Trophoblast cell (in vitro differentiated cells and primary cell): ENCODE measurements around the gene SLC2A6.

Experiments used
- DNase-seq, 2 donors: peaks; one replicate each; pipeline ENCODE4 v3.0.0-alpha.2; 2016
- H2AFZ ChIP-seq: 2 replicates; pipeline ENCODE4 v1.6.1; 2013; ENCODE audit warnings: low read length, moderate library complexity, mild to moderate bottlenecking; ENCODE audit not compliant: insufficient read depth, poor library complexity
- H2AK5ac ChIP-seq: 2 replicates; pipeline ENCODE4 v1.6.1; 2013; ENCODE audit warnings: mild to moderate bottlenecking, low read length
- H2BK120ac ChIP-seq: 2 replicates; pipeline ENCODE4 v1.6.1; 2013; ENCODE audit warnings: low read length, mild to moderate bottlenecking, moderate library complexity; ENCODE audit not compliant: insufficient read depth, poor library complexity
- H2BK12ac ChIP-seq: 2 replicates; pipeline ENCODE4 v1.6.1; 2013; ENCODE audit warnings: mild to moderate bottlenecking, low read length, moderate library complexity
- H2BK5ac ChIP-seq: 2 replicates; pipeline ENCODE4 v1.6.1; 2013; ENCODE audit warnings: low read length, low read depth, moderate library complexity, mild to moderate bottlenecking; ENCODE audit not compliant: poor library complexity
- H3K14ac ChIP-seq: 2 replicates; pipeline ENCODE4 v1.6.1; 2013; ENCODE audit warnings: mild to moderate bottlenecking, low read length
- H3K18ac ChIP-seq: 2 replicates; pipeline ENCODE4 v1.6.1; 2013; ENCODE audit warnings: mild to moderate bottlenecking, low read length
- H3K23ac ChIP-seq: 2 replicates; pipeline ENCODE4 v1.6.1; 2013; ENCODE audit warnings: low read length
- H3K27ac ChIP-seq: 2 replicates; pipeline ENCODE4 v1.5.1; 2013; ENCODE audit warnings: low read depth, mild to moderate bottlenecking, inconsistent platforms, low read length, moderate library complexity
- H3K27me3 ChIP-seq: 2 replicates; pipeline ENCODE4 v1.6.1; 2013; ENCODE audit warnings: inconsistent platforms, mild to moderate bottlenecking, low read length, moderate library complexity; ENCODE audit not compliant: insufficient read depth
- H3K36me3 ChIP-seq, 2 experiments: 1 replicate in 1 of 2; 2 replicates in 1 of 2; pipeline ENCODE4 v1.6.1; 2013; ENCODE audit warnings: low read length in 2 of 2, mild to moderate bottlenecking in 2 of 2, moderate library complexity in 1 of 2; ENCODE audit not compliant: insufficient read depth in 2 of 2, control insufficient read depth in 1 of 2
- H3K4ac ChIP-seq: 2 replicates; pipeline ENCODE4 v1.6.1; 2013; ENCODE audit warnings: low read depth, mild to moderate bottlenecking, low read length, moderate library complexity
- H3K4me1 ChIP-seq, 2 experiments: 1 replicate in 1 of 2; 2 replicates in 1 of 2; pipeline ENCODE4 v1.6.1; 2013; ENCODE audit warnings: low read length in 2 of 2, mild to moderate bottlenecking in 2 of 2, moderate library complexity in 1 of 2; ENCODE audit not compliant: insufficient read depth in 2 of 2, control insufficient read depth in 1 of 2
- H3K4me2 ChIP-seq: 2 replicates; pipeline ENCODE4 v1.6.1; 2013; ENCODE audit warnings: inconsistent platforms, mild to moderate bottlenecking, low read length, moderate library complexity
- H3K4me3 ChIP-seq: 2 replicates; pipeline ENCODE4 v1.5.1; 2013; ENCODE audit warnings: mild to moderate bottlenecking, low read depth, low read length, inconsistent platforms
- H3K79me1 ChIP-seq: one replicate; pipeline ENCODE4 v1.6.1; 2013; ENCODE audit warnings: low read length
- H3K79me2 ChIP-seq: 2 replicates; pipeline ENCODE4 v1.6.1; 2013; ENCODE audit warnings: low read length, mild to moderate bottlenecking; ENCODE audit not compliant: control insufficient read depth, insufficient read depth, poor library complexity
- H3K9ac ChIP-seq: 2 replicates; pipeline ENCODE4 v1.6.1; 2013; ENCODE audit warnings: mild to moderate bottlenecking, low read length
- H3K9me3 ChIP-seq: 2 replicates; pipeline ENCODE4 v1.6.1; 2013; ENCODE audit warnings: low read depth, mild to moderate bottlenecking, control low read depth, inconsistent platforms, low read length; ENCODE audit not compliant: insufficient read depth
- H4K12ac ChIP-seq: 2 replicates; pipeline ENCODE4 v1.6.1; 2013; ENCODE audit warnings: low read depth, mild to moderate bottlenecking, low read length, moderate library complexity
- H4K8ac ChIP-seq: 2 replicates; pipeline ENCODE4 v1.6.1; 2013; ENCODE audit warnings: low read depth, mild to moderate bottlenecking, low read length, moderate library complexity
- H4K91ac ChIP-seq: one replicate; pipeline ENCODE4 v1.6.1; 2013; ENCODE audit warnings: low read depth, mild to moderate bottlenecking, low read length, moderate library complexity
- WGBS: extraction: QIAGEN DNeasy Blood & Tissue Kit; methylation state at CpG from one replicate; pipeline ENCODE4 v1.1.7; 2013; ENCODE audit warnings: missing lambda C conversion rate; ENCODE audit not compliant: insufficient read length, insufficient coverage; ENCODE audit errors: extremely low coverage; 5-methylcytosine and 5-hydroxymethylcytosine counted together

Gene SLC2A6

GRCh38 chr9:133491656-133491925 is 12.7 kb upstream of the SLC2A6 start:
- Histone ChIP-seq H3K9me3 (peaks cover 9% of the 10 kb centered on the region), H3K4ac (no peak overlapping the region), H4K91ac (no peak overlapping the region), H2BK120ac (no peak overlapping the region), H3K27me3 (no peaks in the 10 kb centered on the region), H3K79me2 (no peaks in the 10 kb centered on the region), H3K4me3 (no peak overlapping the region), H3K4me1 (peaks cover 0 to 3% of the 10 kb centered on the region in 2 experiments), H3K79me1 (no peaks in the 10 kb centered on the region), H3K14ac (no peak overlapping the region), H2BK12ac (no peak overlapping the region), H3K9ac (no peak overlapping the region), H2BK5ac (no peak overlapping the region), H3K4me2 (no peak overlapping the region), H3K18ac (no peak overlapping the region), H4K12ac (no peak overlapping the region), H3K23ac (no peak overlapping the region), H2AK5ac (no peak overlapping the region), H2AFZ (no peak overlapping the region), H3K36me3 (no peaks in the 10 kb centered on the region), H3K27ac (no peak overlapping the region), H4K8ac (no peak overlapping the region)
- no CpG with 5 or more reads among the region's 8 CpGs for WGBS
- DNase-seq, result no peak

DNA sequence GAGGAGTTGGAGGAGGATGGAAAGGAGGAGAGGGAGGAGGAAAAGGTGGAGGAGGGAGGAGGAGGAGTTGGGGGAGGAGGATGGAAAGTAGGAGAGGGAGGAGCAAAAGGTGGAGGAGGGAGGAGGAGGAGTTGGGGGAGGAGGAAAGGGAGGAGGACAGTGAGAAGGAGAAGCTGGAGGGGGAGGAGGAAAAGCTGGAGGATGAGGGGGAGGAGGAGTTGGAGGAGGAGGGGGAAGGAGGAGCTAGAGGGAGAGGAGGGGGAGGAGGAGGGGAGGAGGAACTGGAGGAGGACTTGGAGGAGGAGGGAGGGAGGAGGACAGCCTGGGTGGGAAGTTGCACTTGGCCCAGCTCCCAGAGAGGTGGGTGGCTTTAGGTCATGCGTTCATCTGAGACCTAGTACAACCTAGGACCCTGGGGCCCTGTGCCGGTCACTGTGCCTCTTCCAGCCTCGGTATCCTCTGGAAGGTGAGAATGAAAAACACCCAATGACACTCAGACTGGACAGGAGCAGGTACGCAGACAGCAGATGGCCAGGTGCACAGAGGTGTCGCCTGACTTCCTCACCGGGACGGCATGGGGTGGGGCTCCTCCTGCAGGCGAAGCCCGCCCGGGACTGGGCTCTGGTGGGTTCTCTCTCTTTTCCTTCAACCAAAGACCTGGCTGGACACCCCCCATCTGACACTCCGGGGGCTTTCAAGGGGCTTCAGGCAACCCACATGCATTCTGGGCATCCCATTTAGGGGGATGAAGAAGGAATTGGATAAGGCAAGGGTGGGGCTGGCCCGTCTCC is 12.2 kb upstream of the SLC2A6 start:
- Histone ChIP-seq H4K12ac (no peak overlapping the region), H3K79me2 (no peaks in the 10 kb centered on the region), H3K27me3 (no peaks in the 10 kb centered on the region), H3K23ac (no peak overlapping the region), H3K9ac (no peak overlapping the region), H3K18ac (no peak overlapping the region), H3K4me1 (peaks cover 0 to 3% of the 10 kb centered on the region in 2 experiments), H2BK12ac (no peak overlapping the region), H3K4ac (no peak overlapping the region), H2BK120ac (no peak overlapping the region), H2BK5ac (no peak overlapping the region), H3K4me2 (no peak overlapping the region), H3K9me3 (peaks cover 7% of the 10 kb centered on the region), H3K4me3 (no peak overlapping the region), H4K8ac (no peak overlapping the region), H3K27ac (no peak overlapping the region), H3K79me1 (no peaks in the 10 kb centered on the region), H2AFZ (no peak overlapping the region), H3K14ac (no peak overlapping the region), H4K91ac (no peak overlapping the region), H2AK5ac (no peak overlapping the region), H3K36me3 (no peaks in the 10 kb centered on the region)
- DNase-seq, result no peak
- WGBS, result no CpG with 5 or more reads among the region's 12 CpGs

DNA sequence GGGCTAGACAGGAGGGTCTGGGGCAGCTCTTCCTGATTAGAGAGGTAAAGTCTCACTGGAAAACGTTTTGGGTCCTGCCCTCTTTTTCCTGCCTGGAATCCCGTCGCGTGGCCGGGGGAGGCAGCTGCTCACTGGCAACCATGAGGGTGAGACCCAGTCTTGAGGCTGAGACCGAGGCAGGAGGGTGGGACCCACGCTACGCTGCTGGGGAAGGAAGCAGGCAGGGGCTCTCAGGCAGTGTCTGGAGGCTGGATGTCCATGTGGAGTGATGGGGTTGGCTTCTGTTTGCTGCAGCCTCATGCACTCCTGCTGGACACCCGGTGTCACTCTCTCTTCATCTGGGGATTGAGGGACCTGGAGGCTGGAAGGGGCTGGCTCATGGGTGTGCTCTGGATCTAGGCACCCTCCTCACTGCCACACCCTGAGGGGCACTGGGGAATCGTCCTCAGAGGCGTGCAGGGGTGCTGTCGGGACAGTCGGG is 11.3 kb upstream of the SLC2A6 start:
- WGBS, result no CpG with 5 or more reads among the region's 13 CpGs
- Histone ChIP-seq H3K18ac (no peak overlapping the region), H4K91ac (no peak overlapping the region), H4K12ac (no peak overlapping the region), H3K4me2 (no peak overlapping the region), H2AFZ (no peak overlapping the region), H2BK5ac (no peak overlapping the region), H3K4me3 (no peak overlapping the region), H3K79me1 (no peaks in the 10 kb centered on the region), H3K4ac (no peak overlapping the region), H4K8ac (no peak overlapping the region), H3K23ac (no peak overlapping the region), H3K9me3 (no peaks in the 10 kb centered on the region), H3K27me3 (no peaks in the 10 kb centered on the region), H3K14ac (no peak overlapping the region), H2AK5ac (no peak overlapping the region), H3K4me1 (peaks cover 0 to under 1% of the 10 kb centered on the region in 2 experiments), H2BK120ac (no peak overlapping the region), H3K79me2 (no peaks in the 10 kb centered on the region), H3K27ac (no peak overlapping the region), H3K36me3 (no peaks in the 10 kb centered on the region), H2BK12ac (no peak overlapping the region), H3K9ac (no peak overlapping the region)
- DNase-seq, result no peak

- no peak overlapping the region for H3K4me2 ChIP-seq
- no peak overlapping the region for H3K23ac ChIP-seq
- H3K4me3 ChIP-seq, result no peak overlapping the region
- no peak overlapping the region for H3K14ac ChIP-seq
- no peak overlapping the region for H3K18ac ChIP-seq
- no peaks in the 10 kb centered on the region for H3K9me3 ChIP-seq
- H3K36me3 ChIP-seq, result no peaks in the 10 kb centered on the region
- no peak overlapping the region for H3K9ac ChIP-seq
- no peak overlapping the region for H2BK120ac ChIP-seq
- no peak overlapping the region for H4K12ac ChIP-seq
- no peak overlapping the region for H2AFZ ChIP-seq
- H2AK5ac ChIP-seq, result no peak overlapping the region
- H3K27me3 ChIP-seq, result no peaks in the 10 kb centered on the region
- no peaks in the 10 kb centered on the region for H3K79me2 ChIP-seq
- WGBS, result no CpG with 5 or more reads among the region's 19 CpGs
- no peak overlapping the region for H4K8ac ChIP-seq
- H3K4me1 ChIP-seq, result peaks cover 0 to 7% of the 10 kb centered on the region in 2 experiments
- no peak for DNase-seq
- no peak overlapping the region for H3K27ac ChIP-seq
- H2BK5ac ChIP-seq, result no peak overlapping the region
- no peak overlapping the region for H2BK12ac ChIP-seq
- H4K91ac ChIP-seq, result no peak overlapping the region
- no peaks in the 10 kb centered on the region for H3K79me1 ChIP-seq
- no peak overlapping the region for H3K4ac ChIP-seq
Measured at GRCh38 chr9:133489253-133490190, 10.6 kb upstream of the SLC2A6 start.
